Cerebellar nuclear complex (tissue), 1 donor: ENCODE results near the gene GDF3.
"Not testable (repeated sequence)": the region's sequence is repeated elsewhere in the genome, so short reads cannot be mapped to it uniquely, and the experiment has no call there.

ENCODE experiments used
- DNase-seq, 2 experiments: peaks; one replicate each; lab custom pipeline; 2025; lab: John Stamatoyannopoulos, UW

Gene GDF3

DNA sequence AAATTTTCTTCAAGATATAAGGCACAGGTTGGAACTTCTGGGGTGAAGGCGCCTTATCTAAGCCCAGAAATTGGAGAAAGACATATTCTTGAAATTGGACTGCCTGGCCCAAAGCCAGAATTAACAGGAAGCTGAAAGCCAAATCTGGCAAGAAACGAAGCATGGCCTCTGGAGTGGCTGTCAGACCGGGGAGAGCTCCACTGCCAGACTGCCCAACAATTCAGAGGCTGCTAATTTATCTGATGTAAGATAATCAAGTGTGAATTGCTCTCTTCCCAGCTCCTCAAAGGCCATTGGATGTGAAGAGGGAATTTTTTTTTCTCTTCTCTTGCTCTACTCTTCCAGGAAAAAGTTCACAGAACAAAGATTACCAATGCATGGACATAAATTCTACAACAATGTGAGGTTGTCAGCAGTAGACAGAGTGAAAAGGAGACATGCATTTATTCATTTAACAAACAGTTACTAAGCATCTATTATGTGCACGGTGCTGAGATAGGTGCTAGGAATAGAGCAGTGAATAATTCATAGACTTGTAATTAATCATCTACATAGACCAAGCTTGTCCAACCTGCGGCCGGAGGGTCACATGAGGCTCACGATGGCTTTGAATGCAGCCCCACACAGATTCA is at the start of gene GDF3:
Gene GDF3, minus strand, starts transcription at position 210 of the 632 bp plus-strand sequence. Its CDS starts 47 bp downstream, at position 163.
- no peak for DNase-seq

DNA sequence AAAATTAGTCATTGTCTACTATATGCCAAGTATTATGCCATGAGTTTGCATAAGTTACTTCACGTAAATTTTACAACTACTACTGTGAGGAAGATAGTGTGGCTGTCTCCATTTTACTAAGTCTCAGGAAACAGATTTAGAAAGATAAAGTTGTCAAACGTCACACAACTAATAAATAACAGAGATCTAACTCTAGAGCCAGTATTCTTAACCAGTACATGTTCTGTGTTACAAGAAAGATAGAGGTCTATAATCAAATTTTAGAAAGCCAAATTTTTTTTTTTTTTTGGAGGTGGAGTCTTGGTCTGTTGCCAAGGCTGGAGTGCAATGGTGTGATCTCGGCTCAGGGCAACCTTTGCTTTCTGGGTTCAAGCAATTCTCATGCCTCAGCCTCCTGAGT is 37.4 kb upstream of the GDF3 start:
- DNase-seq, result no peak

DNA sequence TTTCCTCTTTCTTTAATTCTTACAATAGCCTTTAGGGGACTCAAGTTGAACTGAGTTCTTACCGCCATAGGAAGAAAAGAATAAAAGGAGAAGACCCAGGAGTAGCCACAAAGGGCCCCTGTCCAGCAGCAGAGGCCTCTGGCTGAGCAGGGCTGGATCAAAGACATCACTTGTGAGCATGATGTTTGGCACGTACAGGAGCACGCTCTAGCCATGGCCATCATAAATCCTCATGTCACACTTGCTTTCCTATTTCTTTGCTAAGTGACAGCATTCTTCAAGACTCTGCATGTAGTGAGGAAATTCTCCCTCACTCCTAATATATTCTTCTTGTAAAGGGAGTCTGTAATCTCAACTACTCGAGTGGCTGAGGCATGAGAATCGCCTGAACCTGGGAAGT is 35.9 kb upstream of the GDF3 start:
- no peak for DNase-seq

DNA sequence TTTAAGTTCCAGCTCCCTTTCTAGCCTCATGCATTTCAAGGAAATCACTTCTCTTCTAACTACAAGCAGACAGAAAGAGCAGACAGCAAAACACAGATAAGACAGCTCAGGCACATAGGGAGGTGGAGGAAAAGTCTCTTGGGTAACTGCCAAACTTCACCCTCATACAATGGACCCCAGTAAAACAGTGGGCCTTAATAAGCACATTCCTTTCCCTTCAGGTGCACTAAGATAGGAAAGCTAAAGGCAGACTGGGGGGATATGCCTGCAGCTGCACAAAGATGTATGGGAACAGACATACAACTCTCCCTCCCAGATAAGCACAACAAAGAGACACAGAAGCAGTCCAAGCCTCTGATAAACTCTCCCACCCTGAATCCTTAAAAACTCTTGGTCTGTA is 35.4 kb upstream of the GDF3 start:
- DNase-seq, result not testable (repeated sequence)

DNA sequence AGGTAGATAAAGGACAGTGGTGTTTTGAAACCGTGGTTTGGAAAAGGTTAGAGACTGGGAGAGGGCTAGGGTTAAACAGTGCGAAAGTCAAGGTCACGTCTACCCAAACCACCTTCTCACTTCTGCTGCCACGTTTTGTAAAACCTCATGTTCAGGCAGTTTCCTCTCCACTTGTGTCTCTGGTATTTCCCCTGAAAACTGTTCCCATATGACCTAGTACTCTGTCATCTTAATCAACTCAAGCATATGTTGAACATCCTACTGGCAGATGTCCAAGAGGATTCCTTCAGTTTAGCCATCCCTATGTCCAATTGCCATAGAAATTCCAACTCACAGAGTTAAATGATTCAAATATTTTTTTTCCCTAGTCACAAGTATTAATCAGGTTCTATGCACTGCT is 34.2 kb upstream of the GDF3 start:
- DNase-seq, result no peak

DNA sequence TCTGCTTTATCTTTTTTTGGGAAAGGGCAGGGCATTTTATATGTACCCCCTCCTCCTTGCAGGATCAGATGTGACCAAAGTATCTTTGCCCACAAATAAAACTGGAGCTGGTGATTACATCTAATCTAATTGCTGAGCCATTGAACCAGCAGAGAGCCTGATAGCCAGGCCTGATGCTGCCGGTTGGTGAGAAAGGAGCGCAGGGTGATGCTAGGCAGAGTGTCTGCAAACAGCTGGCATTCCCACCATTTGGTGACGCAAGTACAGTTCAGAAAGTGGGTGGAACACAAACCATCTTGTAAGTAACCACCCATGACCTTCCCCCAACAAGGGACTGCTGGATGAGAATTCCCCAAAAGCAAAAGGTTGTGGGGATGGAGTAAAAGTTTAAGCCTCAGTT is 28.4 kb upstream of the GDF3 start:
- no peak for DNase-seq

DNA sequence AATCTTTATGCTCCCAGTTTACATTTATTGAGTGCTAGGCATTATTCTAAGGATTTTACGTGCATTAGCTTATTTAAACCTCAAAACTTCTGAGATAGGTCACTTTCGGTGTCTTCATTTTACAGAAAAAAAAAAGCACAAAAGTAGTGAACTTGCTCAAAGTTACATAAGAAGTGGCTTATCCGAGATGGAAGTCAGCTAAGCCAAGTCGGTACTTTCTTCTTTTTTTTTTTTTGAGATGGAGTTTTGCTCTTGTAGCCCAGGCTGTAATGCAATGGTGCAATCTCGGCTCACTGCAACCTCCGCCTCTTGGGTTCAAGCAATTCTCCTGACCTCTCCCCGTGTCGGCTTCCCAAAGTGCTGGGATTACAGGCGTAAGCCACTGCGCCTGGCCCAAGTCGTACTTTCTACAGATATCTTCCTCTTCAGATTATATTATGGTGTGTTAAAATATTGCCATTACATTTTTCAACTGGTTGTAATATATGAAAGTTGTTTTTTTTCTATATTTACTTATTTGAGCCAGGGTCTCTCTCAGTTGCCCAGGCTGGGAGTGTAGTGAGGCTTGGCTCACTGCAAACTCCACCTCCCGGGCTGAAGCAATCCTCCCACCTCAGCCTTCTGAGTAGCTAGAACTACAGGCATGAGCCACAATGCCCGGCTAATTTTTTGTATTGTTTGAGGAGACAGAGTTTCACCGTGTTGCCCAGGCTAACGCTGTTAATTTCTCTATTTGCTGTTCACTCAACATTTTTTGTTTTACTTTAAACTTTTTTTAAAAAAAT is 24.6 kb upstream of the GDF3 start:
- DNase-seq, result no peak

DNA sequence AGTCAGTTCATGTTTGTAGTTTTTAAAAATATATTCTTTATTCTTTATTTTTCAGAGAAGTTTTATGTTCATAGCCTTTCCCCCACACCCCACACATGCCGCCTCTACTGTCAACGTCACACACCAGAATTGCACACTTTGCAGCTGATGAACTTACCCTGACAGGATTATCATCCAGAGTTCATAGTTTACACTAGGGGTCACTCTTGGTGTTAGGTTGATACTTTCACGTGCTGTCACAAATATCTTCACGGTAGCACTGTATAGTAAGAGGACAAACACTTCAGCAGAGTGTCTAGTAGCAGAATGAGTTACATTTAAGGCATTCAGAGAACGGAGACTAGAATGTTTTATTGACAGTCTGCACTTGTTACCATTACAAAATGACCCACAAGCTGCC is 20.8 kb upstream of the GDF3 start:
- DNase-seq, result no peak

DNA sequence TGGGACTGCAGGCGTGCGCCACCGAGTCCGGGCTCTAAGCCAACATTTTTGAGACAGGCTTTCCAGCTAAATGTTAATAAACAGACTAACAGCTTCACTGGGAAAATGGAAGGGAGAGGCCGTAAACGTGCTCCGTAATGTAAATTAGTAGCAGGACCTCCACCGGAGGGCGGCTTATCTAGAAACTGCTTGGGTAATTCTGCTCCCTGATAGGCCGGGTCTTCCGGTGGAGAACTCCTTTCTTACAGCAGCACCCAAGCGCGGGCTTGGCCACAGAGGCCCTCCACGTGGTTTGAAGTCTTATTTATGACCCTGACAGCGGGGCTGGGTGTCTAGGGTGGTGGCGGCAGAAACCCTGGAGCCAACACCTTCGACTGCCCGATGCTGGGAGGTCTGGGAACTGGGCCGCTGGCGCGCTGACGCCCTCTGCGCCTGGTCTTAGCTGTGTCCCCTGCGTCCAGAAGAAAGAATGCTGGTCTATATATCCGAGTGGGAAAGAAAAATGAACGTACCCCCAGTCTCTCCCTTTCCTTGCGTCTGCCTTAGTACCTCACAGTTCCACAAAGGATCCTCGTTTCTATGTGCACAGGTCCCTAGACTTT is 17.4 kb upstream of the GDF3 start:
- no peak for DNase-seq

DNA sequence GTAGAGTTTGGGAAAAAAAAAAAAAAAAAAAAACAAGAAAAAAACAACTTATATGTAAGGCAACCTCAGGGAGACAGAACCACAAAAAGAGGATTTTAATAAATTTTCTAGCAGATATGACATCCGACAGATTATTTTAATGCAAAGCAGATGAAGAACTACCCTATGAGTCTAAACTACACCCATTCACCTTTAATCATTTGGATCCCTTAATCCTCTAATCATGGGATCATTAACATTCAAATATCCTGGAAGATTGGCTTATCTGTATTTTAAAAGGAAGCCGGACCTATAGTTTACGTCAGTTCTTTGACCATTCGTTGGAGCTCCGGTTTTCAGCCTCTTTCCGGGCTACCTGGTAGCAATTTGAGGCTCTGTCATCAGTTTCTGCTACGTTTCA is 15.6 kb upstream of the GDF3 start, which contains the start of gene DPPA3:
Gene DPPA3, plus strand, starts transcription at position 301 of the 400 bp plus-strand sequence. CDS start 138 bp downstream, outside the sequence.
- DNase-seq, result no peak

DNA sequence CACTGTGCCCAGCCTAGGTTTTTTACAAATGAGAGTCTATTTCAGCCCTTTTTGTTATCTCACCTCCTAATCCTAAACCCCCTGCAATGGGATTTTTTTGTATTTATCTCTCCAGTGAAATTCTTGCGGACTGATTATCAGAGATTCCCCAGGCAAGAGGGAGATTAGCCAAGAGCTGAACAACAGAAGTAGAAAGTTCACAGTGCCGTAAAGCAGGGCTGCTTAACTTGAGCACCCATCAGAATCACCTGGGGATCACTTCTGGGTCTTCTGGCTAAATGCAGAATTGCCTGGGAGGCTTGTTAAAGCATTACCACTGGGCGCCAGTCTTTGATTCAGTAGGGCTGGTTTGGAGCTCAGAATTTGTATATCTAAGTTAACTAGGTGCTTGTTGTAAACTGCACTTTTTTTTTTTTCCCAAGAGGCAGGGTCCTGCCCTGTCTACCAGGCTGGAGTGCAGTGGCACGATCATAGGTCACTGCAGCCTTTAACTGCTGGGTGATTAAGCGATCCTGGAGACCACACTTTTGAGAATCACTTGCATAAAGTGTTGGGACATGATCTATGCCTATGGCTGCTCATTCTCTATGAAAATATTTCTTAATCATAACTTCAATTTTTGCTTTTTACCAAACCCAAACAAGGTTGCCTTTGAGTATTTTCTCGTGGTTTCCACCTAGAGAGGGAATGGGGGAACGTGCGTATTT is 14.5 kb upstream of the GDF3 start:
- DNase-seq, result no peak

DNA sequence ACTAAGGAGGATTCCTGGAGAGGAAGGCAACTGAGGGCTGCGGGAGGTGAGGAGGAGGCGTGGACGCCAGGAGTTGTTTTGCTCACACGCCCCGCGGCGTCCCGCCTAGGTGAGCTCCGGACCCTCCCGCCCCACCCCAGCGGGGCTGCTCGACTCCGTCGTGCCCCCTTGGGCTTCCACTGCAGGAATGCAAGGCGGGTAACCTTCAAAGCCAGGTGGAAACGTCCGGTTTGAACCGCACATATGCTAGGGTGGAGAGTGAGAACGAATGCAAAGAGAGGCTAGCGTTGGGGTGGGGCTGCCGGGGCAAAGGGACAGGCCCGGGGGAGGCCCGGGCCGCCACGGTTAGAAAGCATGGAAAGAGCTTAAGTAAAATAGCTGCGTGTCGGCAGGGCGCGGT is 10.3 kb upstream of the GDF3 start:
- DNase-seq, result no peak

DNA sequence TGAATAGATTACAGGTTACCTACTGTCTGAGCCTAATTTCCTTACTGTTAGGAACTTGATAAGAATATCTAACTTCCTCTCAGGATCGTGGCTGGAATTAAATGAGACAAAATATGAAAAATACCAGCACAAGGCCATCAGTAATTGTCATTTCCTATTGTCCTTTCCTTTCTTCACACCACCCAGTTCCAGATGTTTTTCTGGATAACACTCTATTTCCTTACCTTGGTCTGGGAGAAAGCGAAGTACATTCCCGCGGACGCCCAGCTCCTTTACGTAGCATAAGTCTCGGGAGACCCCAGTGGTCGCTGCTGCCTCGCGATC is 376 bp downstream of the GDF3 start:
- DNase-seq, result no peak

DNA sequence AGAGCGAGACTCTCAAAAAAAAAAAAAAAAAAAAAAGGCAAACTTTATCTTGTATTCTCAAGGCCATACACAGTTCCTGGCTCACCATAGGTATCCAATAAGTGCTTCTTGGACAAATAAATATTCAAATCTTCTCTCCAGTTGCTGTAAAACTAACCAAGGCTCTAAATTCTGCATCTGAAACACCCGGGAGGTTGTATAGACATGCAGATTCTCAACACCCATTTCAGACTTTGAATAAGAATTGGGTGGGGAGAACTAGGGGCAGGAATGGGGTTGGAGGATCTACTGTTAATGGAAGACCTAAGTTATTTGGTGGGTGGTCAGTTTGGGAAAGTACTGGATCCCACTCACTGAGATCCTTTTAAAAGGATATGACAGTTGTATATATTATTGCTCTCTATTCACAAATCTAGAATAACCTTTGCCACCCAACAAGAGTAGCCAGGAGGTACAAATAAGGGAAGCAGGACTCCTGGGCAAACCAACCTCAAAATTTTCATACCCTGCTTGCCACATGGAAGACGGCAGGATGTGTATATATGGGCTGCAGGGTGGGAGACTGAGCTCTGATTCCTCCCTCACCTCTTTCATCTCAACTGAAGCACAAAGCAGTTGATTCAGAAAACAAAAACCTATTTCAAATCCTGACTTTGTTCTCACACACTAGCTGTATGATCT is 879 bp downstream of the GDF3 start:
- DNase-seq, result no peak

DNA sequence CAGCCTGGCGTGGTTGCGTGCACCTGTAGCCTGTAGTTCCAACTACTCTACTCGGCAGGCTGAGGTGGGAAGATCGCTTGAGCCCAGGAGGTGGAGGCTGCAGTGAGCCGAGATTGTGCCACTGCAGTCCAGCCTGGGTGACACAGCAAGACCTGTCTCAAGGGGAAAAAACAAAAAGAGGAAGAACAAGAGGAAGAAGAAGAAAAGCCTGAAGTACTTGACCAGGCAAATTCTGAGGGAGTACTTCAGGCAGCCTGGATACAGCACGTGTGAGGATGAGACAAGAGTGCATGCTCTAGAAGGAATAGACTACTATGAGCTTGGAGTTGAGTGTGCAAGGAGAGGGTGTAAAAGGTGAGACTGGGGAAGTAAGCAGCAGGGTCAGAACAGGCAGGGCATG is 1.8 kb downstream of the GDF3 start:
- no peak for DNase-seq

DNA sequence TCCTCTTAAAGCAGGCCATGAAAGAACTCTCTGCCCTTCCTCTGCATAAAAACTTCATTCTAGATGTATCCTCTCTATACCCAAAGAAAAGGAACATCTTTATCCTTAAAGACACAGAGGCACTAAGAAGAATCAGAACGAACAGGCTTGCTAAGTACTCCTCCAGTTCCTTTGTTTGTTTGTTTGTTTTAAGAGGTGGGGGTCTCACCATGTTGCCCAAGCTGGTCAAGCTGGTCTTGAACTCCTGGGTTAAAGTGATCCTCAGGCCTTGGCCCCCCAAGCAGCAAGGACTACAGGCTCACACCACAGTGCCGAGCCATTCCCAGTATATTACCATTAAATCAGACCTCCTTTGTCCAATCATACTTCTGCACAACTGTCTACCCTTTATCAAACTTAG is 14.0 kb downstream of the GDF3 start:
- DNase-seq, result no peak

DNA sequence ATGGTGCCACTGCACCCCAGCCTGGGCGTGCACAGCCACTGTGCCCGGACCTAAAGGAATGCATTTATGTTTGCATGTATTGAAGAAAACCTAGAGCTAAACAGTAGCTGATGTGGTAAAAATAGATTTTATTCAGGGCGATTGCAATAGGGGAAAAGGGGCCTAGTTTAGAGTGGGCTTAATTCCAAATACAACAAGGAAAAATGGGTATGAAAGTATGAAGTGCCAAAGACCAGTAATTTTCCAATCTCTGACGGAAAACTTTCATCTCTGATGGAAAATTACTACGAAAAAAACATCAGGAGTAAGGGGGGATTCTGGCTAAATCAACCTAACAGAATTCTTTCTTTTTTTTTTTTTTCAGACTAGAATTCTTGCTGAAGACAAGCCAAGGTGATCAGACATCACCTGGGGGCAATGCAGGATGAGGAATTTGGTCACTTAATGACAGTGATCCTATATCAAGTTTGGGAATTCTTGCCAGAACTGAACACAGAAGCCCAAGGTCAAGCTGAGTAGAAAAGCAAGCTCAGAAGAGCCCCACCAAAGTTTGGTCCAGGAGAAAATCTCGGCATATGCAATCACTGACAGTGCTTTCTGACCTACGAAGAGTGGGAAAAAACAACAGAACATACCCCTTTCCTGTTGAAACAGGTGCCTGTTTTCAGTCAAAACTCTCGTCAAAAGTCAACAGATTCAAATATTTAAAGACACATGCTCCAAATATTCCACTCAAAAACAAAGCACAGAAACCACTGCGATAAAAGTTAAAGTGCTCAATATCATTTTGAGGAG is 16.1 kb downstream of the GDF3 start:
- DNase-seq, result no peak

DNA sequence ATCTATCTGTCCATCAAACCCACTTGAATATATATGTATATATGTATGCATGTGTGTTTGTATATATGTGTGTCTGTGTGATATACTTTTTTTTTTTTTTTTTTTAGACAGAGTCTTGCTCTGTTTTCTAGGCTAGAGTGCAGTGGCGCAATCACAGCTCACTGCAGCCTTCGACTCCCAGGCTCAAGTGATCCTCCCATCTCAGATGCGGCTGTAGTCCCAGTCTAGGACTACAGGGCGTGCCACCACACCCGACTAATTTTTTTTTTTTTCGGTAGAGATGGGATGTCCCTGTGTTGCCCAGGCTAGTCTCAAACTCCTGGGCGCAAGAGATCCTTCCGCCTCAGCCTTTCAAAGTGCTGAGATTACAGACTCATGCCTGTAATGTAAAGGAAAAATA is 16.8 kb downstream of the GDF3 start:
- DNase-seq, result no peak

DNA sequence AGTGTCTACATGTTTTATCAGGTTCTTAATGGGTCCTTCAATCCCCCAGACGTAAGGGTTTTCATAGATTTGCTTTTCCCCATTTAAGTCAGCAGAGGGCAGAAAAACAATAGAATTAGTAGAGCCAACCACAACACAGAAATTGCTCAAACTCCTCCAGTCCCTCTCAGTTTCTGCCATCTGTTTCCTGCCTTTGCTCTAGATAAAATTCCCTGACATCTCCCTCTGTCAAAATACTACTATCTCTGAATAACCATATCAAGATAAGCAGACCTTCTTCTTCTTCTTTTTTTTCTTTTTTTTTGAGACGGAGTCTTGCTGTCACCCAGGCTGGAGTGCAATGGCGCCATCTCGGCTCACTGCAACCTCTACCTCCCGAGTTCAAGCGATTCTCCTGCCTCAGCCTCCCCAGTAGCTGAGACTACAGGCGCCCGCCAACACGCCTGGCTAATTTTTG is 18.1 kb downstream of the GDF3 start:
- not testable (repeated sequence) for DNase-seq

DNA sequence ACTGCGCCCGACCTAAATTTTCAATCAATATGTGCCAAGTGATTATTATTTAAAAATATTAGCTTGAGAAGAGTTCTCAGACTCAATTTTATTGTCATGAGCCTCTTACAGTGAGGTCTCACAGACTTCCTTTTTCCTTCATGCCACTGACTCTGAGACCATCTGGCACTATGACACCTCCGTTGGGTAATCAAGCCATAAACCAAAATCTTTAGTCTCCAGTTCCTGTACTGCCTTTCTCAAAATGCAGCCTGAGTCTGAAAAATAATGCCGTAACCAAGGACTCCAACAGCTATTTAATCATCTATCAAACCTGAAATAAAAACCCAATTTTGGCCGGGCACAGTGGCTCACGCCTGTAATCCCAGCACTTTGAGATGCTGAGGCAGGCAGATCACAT is 20.1 kb downstream of the GDF3 start:
- DNase-seq, result not testable (repeated sequence)

DNA sequence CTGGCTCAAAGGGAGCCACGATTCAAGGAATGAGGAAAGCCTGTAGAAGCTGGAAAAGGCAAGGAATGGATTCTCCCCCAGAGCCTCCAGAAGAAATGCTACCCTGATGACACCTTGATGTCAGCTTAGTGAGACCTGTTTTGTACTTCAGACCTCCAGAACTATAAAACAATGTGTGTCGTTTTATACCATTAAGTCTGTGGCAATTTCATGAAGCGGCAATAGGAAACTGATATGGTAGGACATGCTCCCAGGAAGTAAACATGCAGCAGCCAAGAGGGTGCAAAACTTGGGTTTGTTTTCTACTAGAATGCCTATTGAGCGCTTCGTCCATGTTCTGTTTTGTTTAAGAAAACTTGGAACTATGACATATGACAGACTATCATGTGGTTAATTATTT is 27.4 kb downstream of the GDF3 start:
- no peak for DNase-seq
